HG03045 (cell line): ENCODE data around the gene PLXNB1.

Source experiments
- ATAC-seq: cut with Tn5 transposase; IDR thresholded peaks from one replicate; pipeline ENCODE4 v1.9.1; 2021; ENCODE audit warnings: mild to moderate bottlenecking, moderate library complexity; ENCODE audit not compliant: unreplicated experiment

PLXNB1 gene

GRCh38 chr3:48418651-48419050 is 11.2 kb downstream of the PLXNB1 start:
- ATAC-seq: no peak

GRCh38 chr3:48418140-48418539 is 11.7 kb downstream of the PLXNB1 start:
- ATAC-seq: no peak

GRCh38 chr3:48417529-48418108 is 12.3 kb downstream of the PLXNB1 start:
- ATAC-seq: no peak

- no peak for ATAC-seq
Observed at GRCh38 chr3:48416546-48416945, 13.3 kb downstream of the PLXNB1 start.

GRCh38 chr3:48416091-48416505 is 13.8 kb downstream of the PLXNB1 start:
- ATAC-seq: no peak

- ATAC-seq: no peak
Observed at GRCh38 chr3:48415251-48415953, 14.5 kb downstream of the PLXNB1 start.

GRCh38 chr3:48414376-48415250 is 15.3 kb downstream of the PLXNB1 start:
- no peak for ATAC-seq

GRCh38 chr3:48413611-48414010 is 16.3 kb downstream of the PLXNB1 start:
- ATAC-seq: no peak

- ATAC-seq: no peak
Observed at GRCh38 chr3:48413086-48413485, 16.8 kb downstream of the PLXNB1 start.

- no peak for ATAC-seq
Observed at GRCh38 chr3:48412375-48413001, 17.4 kb downstream of the PLXNB1 start.

GRCh38 chr3:48411606-48412374 is 18.1 kb downstream of the PLXNB1 start:
- ATAC-seq: no peak

GRCh38 chr3:48411041-48411588 is 18.8 kb downstream of the PLXNB1 start:
- ATAC-seq: no peak

GRCh38 chr3:48410205-48411040 is 19.5 kb downstream of the PLXNB1 start:
- no peak for ATAC-seq

GRCh38 chr3:48409291-48410201 is 20.3 kb downstream of the PLXNB1 start:
- no peak for ATAC-seq

GRCh38 chr3:48408823-48409281 is 21.0 kb downstream of the PLXNB1 start:
- ATAC-seq: no peak

- no peak for ATAC-seq
Observed at GRCh38 chr3:48407542-48408099, 22.3 kb downstream of the PLXNB1 start.

GRCh38 chr3:48406443-48407431 is 23.1 kb downstream of the PLXNB1 start:
- no peak for ATAC-seq
